Loucy (cell line): ENCODE data around the gene NPPC.

ENCODE experiments used
- H2AFZ ChIP-seq: fragments of 200-600 bp; sonication (generic); 2 replicates; pipeline ENCODE4 v1.6.0; 2016; ENCODE audit warnings: antibody characterized with exemption, mild to moderate bottlenecking, low read length, moderate library complexity
- H3F3A ChIP-seq: fragments of 200-600 bp; 2 replicates; pipeline ENCODE4 v1.6.0; 2016; ENCODE audit warnings: antibody characterized with exemption, low read depth, mild to moderate bottlenecking
- H3K27me3 ChIP-seq: fragments of 200-600 bp; sonication (generic); 2 replicates; pipeline ENCODE4 v1.6.1; 2014; ENCODE audit warnings: low read length, mild to moderate bottlenecking; ENCODE audit not compliant: insufficient read depth, poor library complexity, severe bottlenecking
- H3K36me3 ChIP-seq: fragments of 200-600 bp; sonication (generic); 2 replicates; pipeline ENCODE4 v1.6.1; 2016; ENCODE audit warnings: low read length; ENCODE audit not compliant: insufficient read depth
- H3K4me1 ChIP-seq: fragments of 200-600 bp; sonication (generic); 2 replicates; pipeline ENCODE4 v1.5.1; 2014; ENCODE audit warnings: low read length, mild to moderate bottlenecking; ENCODE audit not compliant: insufficient read depth, poor library complexity, severe bottlenecking
- H3K4me2 ChIP-seq: fragments of 200-600 bp; sonication (generic); 2 replicates; pipeline ENCODE4 v1.6.0; 2014; ENCODE audit warnings: antibody characterized with exemption, low read length, low read depth, mild to moderate bottlenecking; ENCODE audit not compliant: poor library complexity, severe bottlenecking
- H3K4me3 ChIP-seq: fragments of 200-600 bp; sonication (generic); 2 replicates; pipeline ENCODE4 v1.5.1; 2014; ENCODE audit warnings: low read length, mild to moderate bottlenecking, mixed read lengths; ENCODE audit not compliant: poor library complexity, severe bottlenecking
- H3K79me2 ChIP-seq: fragments of 200-600 bp; sonication (generic); 2 replicates; pipeline ENCODE4 v1.6.1; 2014; ENCODE audit warnings: low read length; ENCODE audit not compliant: insufficient read depth
- H3K9ac ChIP-seq: fragments of 200-600 bp; sonication (generic); 2 replicates; pipeline ENCODE4 v1.6.0; 2014; ENCODE audit warnings: mild to moderate bottlenecking, low read depth, low read length, moderate library complexity; ENCODE audit not compliant: poor library complexity, severe bottlenecking
- H3K9me2 ChIP-seq: fragments of 200-600 bp; sonication (generic); replicated peaks from 2 replicates; pipeline ENCODE4 v1.6.1; 2016; ENCODE audit warnings: low read depth, low read length, mixed read lengths
- H3K9me3 ChIP-seq: fragments of 200-600 bp; sonication (generic); 2 replicates; pipeline ENCODE4 v1.6.1; 2014; ENCODE audit warnings: mild to moderate bottlenecking, antibody characterized with exemption, low read length, low read depth; ENCODE audit not compliant: insufficient read depth
- H4K20me1 ChIP-seq: fragments of 200-600 bp; sonication (generic); 2 replicates; pipeline ENCODE4 v1.6.0; 2014; ENCODE audit warnings: antibody characterized with exemption, low read length, mild to moderate bottlenecking; ENCODE audit not compliant: insufficient read depth, poor library complexity, severe bottlenecking
- CTCF ChIP-seq: fragments of 200-600 bp; sonication (generic); conservative IDR thresholded peaks from 2 replicates; pipeline ENCODE4 v1.5.1; 2014; ENCODE audit warnings: mild to moderate bottlenecking, antibody characterized with exemption, low read length
- EZH2phosphoT487 ChIP-seq: fragments of 200-600 bp; IDR thresholded peaks from 2 replicates; pipeline ENCODE4 v1.6.1; 2018; ENCODE audit warnings: antibody characterized with exemption, mild to moderate bottlenecking, moderate library complexity, borderline replicate concordance

NPPC gene

GRCh38 chr2:231940795-231941194 lies 14.6 kb upstream of the NPPC start:
- TF ChIP-seq CTCF (no peak), EZH2phosphoT487 (no peak)
- Histone ChIP-seq H3K4me3 (no peak overlapping the region), H3K36me3 (no peaks in the 10 kb centered on the region), H3K9me3 (no peaks in the 10 kb centered on the region), H3K27me3 (no peaks in the 10 kb centered on the region), H4K20me1 (no peaks in the 10 kb centered on the region), H3K9ac (no peak overlapping the region), H3K4me2 (no peak overlapping the region), H3F3A (no peaks in the 10 kb centered on the region), H3K9me2 (no peaks in the 10 kb centered on the region), H3K79me2 (no peaks in the 10 kb centered on the region), H3K4me1 (peaks cover 8% of the 10 kb centered on the region), H2AFZ (peak overlapping the region; percentile 70; the same call in 1 of the 2 replicates)

- Histone ChIP-seq H3K79me2 (no peaks in the 10 kb centered on the region), H3K27me3 (no peaks in the 10 kb centered on the region), H3K9ac (no peak overlapping the region), H3K36me3 (no peaks in the 10 kb centered on the region), H3K4me2 (no peak overlapping the region), H2AFZ (no peak overlapping the region), H3F3A (no peaks in the 10 kb centered on the region), H3K4me3 (no peak overlapping the region), H3K4me1 (peaks cover 8% of the 10 kb centered on the region), H3K9me2 (no peaks in the 10 kb centered on the region), H3K9me3 (no peaks in the 10 kb centered on the region), H4K20me1 (no peaks in the 10 kb centered on the region)
- TF ChIP-seq CTCF (no peak), EZH2phosphoT487 (no peak)
These were observed 12.8 kb upstream of the NPPC start for GRCh38 chr2:231939022-231939421.

- no peaks in the 10 kb centered on the region for H3K9me2 ChIP-seq
- TF ChIP-seq EZH2phosphoT487 (no peak), CTCF (no peak)
- H3K4me3 ChIP-seq, result no peak overlapping the region
- H3K79me2 ChIP-seq, result no peaks in the 10 kb centered on the region
- no peaks in the 10 kb centered on the region for H3K36me3 ChIP-seq
- H4K20me1 ChIP-seq, result no peaks in the 10 kb centered on the region
- no peaks in the 10 kb centered on the region for H3K27me3 ChIP-seq
- H3K9ac ChIP-seq, result no peak overlapping the region
- H2AFZ ChIP-seq, result no peak overlapping the region
- H3K4me2 ChIP-seq, result no peak overlapping the region
- peaks cover 8% of the 10 kb centered on the region for H3K4me1 ChIP-seq
- H3K9me3 ChIP-seq, result no peaks in the 10 kb centered on the region
- H3F3A ChIP-seq, result no peaks in the 10 kb centered on the region
These were observed 10.9 kb upstream of the NPPC start for GRCh38 chr2:231937057-231937456.
